Neural crest cell (in vitro differentiated cells): Measurements from ENCODE around the gene PLEKHO2. TPM values are rescaled to one million over a fixed set of nuclear protein-coding genes. Genes with fewer than 3 reads are reported as not detected.
"Not testable (repeated sequence)": the region's sequence is repeated elsewhere in the genome, so short reads cannot be mapped to it uniquely, and the experiment has no call there.

Experiments used
- DNase-seq: peaks from one replicate; pipeline ENCODE4 v3.0.0; 2021; ENCODE audit warnings: low read depth, mixed read lengths, low spot score
- H3K27ac Mint-ChIP-seq: one replicate; pipeline ENCODE4 v1.8.0; 2021; ENCODE audit warnings: mild to moderate bottlenecking, mixed read lengths; ENCODE audit not compliant: unreplicated experiment
- H3K27me3 Mint-ChIP-seq: 2 replicates; pipeline ENCODE4 v1.8.0; 2021; ENCODE audit warnings: low read depth, mild to moderate bottlenecking, mixed read lengths
- H3K36me3 Mint-ChIP-seq: 2 replicates; pipeline ENCODE4 v1.8.0; 2021; ENCODE audit warnings: low read depth, mild to moderate bottlenecking, mixed read lengths
- H3K4me1 Mint-ChIP-seq: 2 replicates; pipeline ENCODE4 v1.8.0; 2021; ENCODE audit warnings: mixed read lengths
- H3K4me3 Mint-ChIP-seq: one replicate; pipeline ENCODE4 v1.8.0; 2021; ENCODE audit warnings: mild to moderate bottlenecking, mixed read lengths
- H3K9me3 Mint-ChIP-seq: 2 replicates; pipeline ENCODE4 v1.8.0; 2021; ENCODE audit warnings: mixed read lengths
- total RNA-seq: library from RNA; stranded (reverse); gene quantifications from 2 replicates; pipeline ENCODE4 v1.2.1, GENCODE V29; 2021
- TF ChIP-seq, protein P1 (sequence below): fragments of 200-600 bp; sonication (generic); conservative IDR thresholded peaks from 2 replicates; pipeline ENCODE4 v1.5.0; 2021; ENCODE audit warnings: antibody characterized with exemption, mild to moderate bottlenecking

The PLEKHO2 gene
- total RNA-seq, 1 donor from 2014 or later = 18.2 TPM

DNA sequence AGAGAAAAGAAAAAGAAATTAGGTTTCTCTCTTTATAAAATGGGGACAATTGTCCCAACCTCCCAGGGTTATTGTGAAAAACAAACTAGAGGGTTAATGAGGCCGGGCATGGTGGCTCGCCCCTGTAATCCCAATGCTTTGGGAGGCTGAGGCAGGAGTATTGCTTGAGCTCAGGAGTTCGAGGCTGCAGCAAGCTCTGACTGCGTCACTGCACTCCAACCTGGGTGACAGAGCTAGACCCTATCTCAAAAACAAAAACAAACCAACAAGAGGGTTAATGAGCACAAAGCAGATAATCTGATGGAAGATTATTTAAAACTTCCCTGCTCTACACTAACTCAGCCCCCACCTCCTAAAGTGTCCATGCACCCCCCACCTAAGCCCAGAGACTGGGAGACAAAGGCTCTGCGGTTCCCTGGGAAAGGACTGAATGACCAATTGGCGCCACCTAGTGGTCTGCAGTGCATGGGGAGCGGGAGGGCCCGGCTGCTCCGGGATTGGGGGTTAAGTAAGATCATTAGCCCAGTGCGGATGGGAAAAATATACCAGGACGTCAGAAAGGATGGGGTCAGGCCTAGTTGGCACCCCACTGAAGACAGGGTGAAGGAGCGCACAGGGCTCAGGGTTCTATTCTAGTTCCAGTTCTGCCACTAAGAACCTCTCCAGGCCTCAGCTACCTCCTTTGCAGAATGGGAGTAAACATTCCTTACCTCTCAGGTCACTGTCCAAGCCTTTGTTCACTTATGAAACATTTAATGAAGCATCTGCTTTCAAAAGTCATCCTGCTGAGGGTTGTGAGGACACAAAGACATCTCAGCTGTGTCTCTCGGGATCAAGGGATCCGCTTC, 31.8 kb upstream of the PLEKHO2 start:
- Mint-ChIP-seq H3K4me1 (peaks cover 32% of the 10 kb centered on the region), H3K27me3 (peaks cover 6% of the 10 kb centered on the region), H3K36me3 (no peaks in the 10 kb centered on the region), H3K4me3 (no peak overlapping the region), H3K27ac (no peak overlapping the region), H3K9me3 (no peaks in the 10 kb centered on the region)
- DNase-seq = peak; percentile 92
- TF ChIP-seq, protein P1, sequence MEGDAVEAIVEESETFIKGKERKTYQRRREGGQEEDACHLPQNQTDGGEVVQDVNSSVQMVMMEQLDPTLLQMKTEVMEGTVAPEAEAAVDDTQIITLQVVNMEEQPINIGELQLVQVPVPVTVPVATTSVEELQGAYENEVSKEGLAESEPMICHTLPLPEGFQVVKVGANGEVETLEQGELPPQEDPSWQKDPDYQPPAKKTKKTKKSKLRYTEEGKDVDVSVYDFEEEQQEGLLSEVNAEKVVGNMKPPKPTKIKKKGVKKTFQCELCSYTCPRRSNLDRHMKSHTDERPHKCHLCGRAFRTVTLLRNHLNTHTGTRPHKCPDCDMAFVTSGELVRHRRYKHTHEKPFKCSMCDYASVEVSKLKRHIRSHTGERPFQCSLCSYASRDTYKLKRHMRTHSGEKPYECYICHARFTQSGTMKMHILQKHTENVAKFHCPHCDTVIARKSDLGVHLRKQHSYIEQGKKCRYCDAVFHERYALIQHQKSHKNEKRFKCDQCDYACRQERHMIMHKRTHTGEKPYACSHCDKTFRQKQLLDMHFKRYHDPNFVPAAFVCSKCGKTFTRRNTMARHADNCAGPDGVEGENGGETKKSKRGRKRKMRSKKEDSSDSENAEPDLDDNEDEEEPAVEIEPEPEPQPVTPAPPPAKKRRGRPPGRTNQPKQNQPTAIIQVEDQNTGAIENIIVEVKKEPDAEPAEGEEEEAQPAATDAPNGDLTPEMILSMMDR = peak; percentile 94

DNA sequence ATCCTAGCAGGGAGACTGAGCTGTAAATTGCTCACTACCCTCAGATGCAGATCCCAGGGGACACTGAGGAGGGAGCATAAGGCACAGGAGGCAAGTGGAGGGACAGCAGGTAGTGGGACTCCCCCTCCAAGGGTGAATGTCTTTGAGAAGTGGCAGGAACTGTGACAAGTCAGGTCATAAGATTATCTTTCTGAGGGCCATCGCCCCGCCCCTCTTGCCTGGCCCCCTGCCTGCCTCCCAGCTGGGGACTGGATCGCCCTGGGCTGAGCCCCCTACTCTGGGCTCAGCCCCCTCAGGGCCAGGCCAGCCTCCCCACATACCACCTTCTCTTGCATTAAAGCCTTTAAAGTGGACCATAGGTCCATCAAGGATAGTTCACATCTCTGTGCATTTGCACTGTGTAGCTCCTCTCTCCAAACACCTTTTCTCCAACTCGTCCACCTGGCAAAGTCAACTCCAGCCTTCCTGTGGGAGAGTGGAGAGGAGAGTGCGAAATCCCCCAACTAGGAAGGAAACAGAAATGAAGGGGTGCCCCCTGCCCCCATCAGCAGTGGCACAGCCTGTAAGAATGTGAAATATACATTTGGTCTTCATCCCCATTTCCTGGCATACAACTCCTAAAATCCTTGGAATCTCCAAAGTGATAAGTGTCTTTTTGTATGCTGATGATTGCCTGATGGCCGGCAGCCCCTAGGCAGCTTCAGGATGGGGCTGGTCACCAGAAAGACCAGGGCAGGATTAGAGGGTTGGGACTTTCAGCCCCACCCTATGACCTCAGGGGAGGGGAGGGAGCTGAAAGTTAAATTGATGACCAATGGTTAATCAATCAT, 31.0 kb upstream of the PLEKHO2 start:
- Mint-ChIP-seq H3K9me3 (no peaks in the 10 kb centered on the region), H3K4me3 (no peak overlapping the region), H3K27ac (no peak overlapping the region), H3K36me3 (peaks cover 3% of the 10 kb centered on the region), H3K4me1 (peaks cover 32% of the 10 kb centered on the region), H3K27me3 (peaks cover 6% of the 10 kb centered on the region)
- TF ChIP-seq, protein P1 = no peak
- no peak for DNase-seq

DNA sequence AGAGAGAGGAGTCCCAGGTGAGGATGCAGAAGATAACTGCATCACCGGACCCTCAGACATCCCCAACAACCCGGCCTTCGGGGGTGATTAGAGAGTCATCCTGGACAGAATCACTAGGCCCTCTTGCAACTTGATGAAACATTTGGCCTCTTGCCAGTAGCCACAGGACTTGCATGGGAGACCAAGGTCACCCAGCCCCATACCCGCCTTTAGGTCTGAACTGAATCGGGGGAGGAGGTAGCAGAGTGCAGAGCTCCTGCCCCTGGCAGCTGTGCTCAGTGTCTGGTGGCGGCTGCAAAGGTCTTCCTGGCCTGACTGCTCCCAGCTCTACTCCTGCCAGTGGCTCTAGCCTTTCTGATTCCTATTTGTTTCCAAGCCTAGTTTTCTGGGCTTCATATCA, 28.6 kb upstream of the PLEKHO2 start:
- TF ChIP-seq, protein P1 = no peak
- DNase-seq = no peak
- Mint-ChIP-seq H3K27me3 (peaks cover 6% of the 10 kb centered on the region), H3K9me3 (no peaks in the 10 kb centered on the region), H3K4me3 (no peak overlapping the region), H3K27ac (no peak overlapping the region), H3K36me3 (peaks cover 3% of the 10 kb centered on the region), H3K4me1 (peaks cover 28% of the 10 kb centered on the region)

DNA sequence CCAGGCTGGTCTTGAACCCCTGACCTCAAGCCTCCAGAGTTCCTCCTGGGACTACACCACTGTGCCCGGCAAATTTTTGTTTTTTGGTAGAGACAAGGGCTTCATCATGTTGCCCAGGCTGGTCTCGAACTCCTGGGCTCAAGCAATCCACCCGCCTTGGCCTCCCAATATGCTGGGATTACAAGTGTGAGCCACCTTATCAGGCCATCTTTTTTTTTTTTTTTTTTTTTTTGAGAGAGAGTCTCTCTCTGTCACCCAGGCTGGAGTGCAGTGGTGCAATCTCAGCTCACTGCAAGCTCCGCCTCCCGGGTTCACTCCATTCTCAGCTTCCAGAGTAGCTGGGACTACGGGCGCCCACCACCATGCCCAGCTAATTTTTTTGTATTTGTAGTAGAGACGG, 27.4 kb upstream of the PLEKHO2 start:
- not testable (repeated sequence) for H3K4me3 Mint-ChIP-seq, DNase-seq, H3K27ac Mint-ChIP-seq, H3K36me3 Mint-ChIP-seq, H3K27me3 Mint-ChIP-seq, H3K9me3 Mint-ChIP-seq
- peaks cover 16% of the 10 kb centered on the region for H3K4me1 Mint-ChIP-seq

DNA sequence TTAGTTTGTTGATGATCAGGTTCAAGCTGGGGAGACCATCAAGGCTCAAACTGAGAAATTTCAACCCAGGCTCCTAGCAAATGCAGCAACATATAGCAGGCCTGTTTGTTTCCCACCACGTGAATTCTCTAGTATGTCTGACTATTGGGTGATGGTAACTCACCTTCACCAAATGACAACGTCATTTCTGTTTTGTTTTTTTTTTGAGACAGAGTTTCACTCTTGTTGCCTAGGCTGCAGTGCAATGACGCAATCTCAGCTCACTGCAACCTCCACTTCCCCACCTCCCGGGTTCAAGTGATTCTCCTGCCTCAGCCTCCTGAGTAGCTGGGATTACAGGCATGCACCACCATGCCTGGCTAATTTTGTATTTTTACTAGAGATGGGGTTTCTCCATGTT, 26.8 kb upstream of the PLEKHO2 start:
- H3K9me3 Mint-ChIP-seq, H3K4me3 Mint-ChIP-seq, DNase-seq, H3K36me3 Mint-ChIP-seq, H3K27ac Mint-ChIP-seq, H3K27me3 Mint-ChIP-seq: not testable (repeated sequence)
- H3K4me1 Mint-ChIP-seq = peaks cover 12% of the 10 kb centered on the region

DNA sequence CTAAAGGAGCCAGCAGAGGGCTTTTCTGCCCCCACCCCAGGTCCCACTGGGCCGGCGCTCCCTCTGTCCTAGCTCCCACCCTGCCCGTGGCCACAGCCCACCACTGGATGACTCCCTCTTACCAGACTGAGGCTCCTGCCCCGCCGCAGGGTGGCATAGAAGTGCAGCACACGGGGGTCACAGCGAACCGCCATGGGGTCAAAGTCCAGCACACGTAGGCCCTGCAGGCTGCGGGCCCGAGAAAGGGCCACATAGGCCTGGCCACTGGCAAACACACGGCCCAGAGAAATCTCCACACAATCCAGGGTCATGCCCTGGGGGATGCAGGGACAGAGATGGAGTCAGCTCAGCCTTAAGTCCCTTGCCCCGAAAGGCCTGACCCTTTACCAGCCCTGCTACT, 25.3 kb upstream of the PLEKHO2 start:
- Mint-ChIP-seq H3K27me3 (no peaks in the 10 kb centered on the region), H3K36me3 (peaks cover 5% of the 10 kb centered on the region), H3K27ac (peak overlapping the region; percentile 35), H3K4me1 (peaks cover 5% of the 10 kb centered on the region), H3K4me3 (no peak overlapping the region), H3K9me3 (no peaks in the 10 kb centered on the region)
- TF ChIP-seq, protein P1 = no peak
- DNase-seq = no peak
